Keratinocyte (primary cell): ENCODE measurements around the gene ZNF428. TPM values are rescaled to one million over a fixed set of nuclear protein-coding genes. Genes with fewer than 3 reads are reported as not detected.
A peak's percentile ranks its signal among the peaks of the same experiment; 100 is the strongest.

Experiments
- DNase-seq: peaks from one replicate; pipeline ENCODE4 v3.0.0-alpha.2; 2011; ENCODE audit warnings: low read depth, missing footprints, low spot score
- FAIRE-seq: peaks from 2 replicates; lab custom pipeline; 2011; peaks lifted over from hg19 to GRCh38; lab: Jason Lieb, UNC
- H2AFZ ChIP-seq: 2 replicates; pipeline ENCODE4 v1.6.0; 2012; ENCODE audit warnings: low read length, control low read depth, inconsistent platforms; ENCODE audit not compliant: control insufficient read depth
- H3K27ac ChIP-seq: 2 replicates; pipeline ENCODE4 v1.5.1; 2011; ENCODE audit warnings: low read length; ENCODE audit not compliant: control insufficient read depth, insufficient read depth
- H3K27me3 ChIP-seq: 3 replicates; pipeline ENCODE4 v1.6.0; 2011; ENCODE audit warnings: low read length; ENCODE audit not compliant: control insufficient read depth, insufficient read depth; ENCODE audit errors: extremely low read depth
- H3K36me3 ChIP-seq, 2 experiments: 2 replicates in 1 of 2; 3 replicates in 1 of 2; pipeline ENCODE4 v1.5.1; 2011; ENCODE audit warnings: low read length in 2 of 2, mild to moderate bottlenecking in 1 of 2; ENCODE audit not compliant: control insufficient read depth in 2 of 2, insufficient read depth in 2 of 2; ENCODE audit errors: extremely low read depth in 1 of 2
- H3K4me1 ChIP-seq: 3 replicates; pipeline ENCODE4 v1.5.1; 2011; ENCODE audit warnings: low read length; ENCODE audit not compliant: control insufficient read depth, insufficient read depth; ENCODE audit errors: extremely low read depth
- H3K4me2 ChIP-seq: 3 replicates; pipeline ENCODE4 v1.6.0; 2011; ENCODE audit warnings: low read depth, low read length; ENCODE audit not compliant: control insufficient read depth, insufficient read depth; ENCODE audit errors: extremely low read depth
- H3K4me3 ChIP-seq, 3 experiments: fragments of 200-600 bp in 1 of 3; sonication (generic) in 1 of 3; 2 replicates in 2 of 3; 3 replicates in 1 of 3; pipeline ENCODE4 v1.5.1; 2011 to 2016; ENCODE audit warnings: low read length in 3 of 3, mild to moderate bottlenecking in 3 of 3, control low read depth in 2 of 3, inconsistent platforms in 1 of 3, low read depth in 1 of 3, mixed read lengths in 1 of 3, mixed run types in 1 of 3, moderate library complexity in 1 of 3; ENCODE audit not compliant: control insufficient read depth in 2 of 3, insufficient read depth in 2 of 3; ENCODE audit errors: extremely low read depth in 1 of 3
- H3K79me2 ChIP-seq: 2 replicates; pipeline ENCODE4 v1.6.0; 2012; ENCODE audit warnings: low read length; ENCODE audit not compliant: control insufficient read depth, insufficient read depth
- H3K9ac ChIP-seq: 3 replicates; pipeline ENCODE4 v1.6.0; 2011; ENCODE audit warnings: low read length; ENCODE audit not compliant: control insufficient read depth, insufficient read depth; ENCODE audit errors: extremely low read depth
- H3K9me1 ChIP-seq: 3 replicates; pipeline ENCODE4 v1.6.0; 2011; ENCODE audit warnings: low read length; ENCODE audit not compliant: control insufficient read depth, insufficient read depth; ENCODE audit errors: extremely low read depth
- H3K9me3 ChIP-seq: 2 replicates; pipeline ENCODE4 v1.5.1; 2012; ENCODE audit warnings: low read depth, low read length; ENCODE audit not compliant: control insufficient read depth
- H4K20me1 ChIP-seq: 3 replicates; pipeline ENCODE4 v1.6.0; 2011; ENCODE audit warnings: low read length; ENCODE audit not compliant: control insufficient read depth, insufficient read depth; ENCODE audit errors: extremely low read depth
- CTCF ChIP-seq, 3 experiments: IDR thresholded peaks in 1 of 3; conservative IDR thresholded peaks in 1 of 3; optimal IDR thresholded peaks in 1 of 3; 2 replicates in 2 of 3; 3 replicates in 1 of 3; pipeline versions ENCODE3 to v1.5.1; 2011; ENCODE audit warnings: low read length in 3 of 3, mild to moderate bottlenecking in 3 of 3, moderate library complexity in 2 of 3, control low read depth in 1 of 3, inconsistent platforms in 1 of 3; ENCODE audit not compliant: insufficient read depth in 2 of 3; ENCODE audit errors: extremely low read depth in 1 of 3
- EZH2 ChIP-seq: IDR thresholded peaks from one replicate; pipeline ENCODE4 v1.6.1; 2012; ENCODE audit warnings: inconsistent platforms, mild to moderate bottlenecking, low read length, moderate library complexity
- dilution Hi-C: fragments of 300-500 bp; cut with MboI; formaldehyde crosslinking; loops from one replicate; pipeline ENCODE4 v1.7.0; 2020; ENCODE audit warnings: low sequenced_read_pairs; ENCODE audit not compliant: extremely low pct_ligation_motif_present
- polyA minus RNA-seq, 3 experiments: library from RNA; depleted of rRNA, polyadenylated mRNA; stranded (reverse); fragments of >200 nt; gene quantifications; 1 replicate in 1 of 3; 2 replicates in 1 of 3; 3 replicates in 1 of 3; pipeline ENCODE4 v1.2.3, GENCODE V29; 2011
- polyA plus RNA-seq, 5 experiments: library from polyadenylated mRNA; depleted of rRNA in 3 of 5; stranded (reverse) in 3 of 5; stranded (forward) in 1 of 5; unstranded in 1 of 5; fragments of >200 nt; gene quantifications; 1 replicate in 1 of 5; 2 replicates in 3 of 5; 3 replicates in 1 of 5; pipeline versions ENCODE4 v1.2.1 to v1.2.3, GENCODE V29; 2011 to 2012; ENCODE audit warnings: missing spikeins in 2 of 5, low read depth in 1 of 5, low replicate concordance in 1 of 5

ZNF428 gene
- 13.9 to 15.8 TPM (median 15.0 TPM) in 3 replicates for polyA plus RNA-seq
- 1.5 TPM for polyA plus RNA-seq (2011; ENCODE audit: low read depth)
- 8.3 and 21.5 TPM in 2 replicates for polyA plus RNA-seq (2011; cell fraction: cytosol; rRNA removed)
- polyA plus RNA-seq (2011; cell fraction: nucleus; rRNA removed), result 10.7 and 14.3 TPM in 2 replicates
- 6.5 and 26.5 TPM in 2 replicates for polyA plus RNA-seq (2012; ENCODE audit: low replicate concordance)
- 1.2 to 7.4 TPM (median 4.7 TPM) in 3 replicates for polyA minus RNA-seq
- 9.4 TPM for polyA minus RNA-seq (2011; cell fraction: cytosol; rRNA and poly(A)+ RNA removed)
- 2.1 and 6.4 TPM in 2 replicates for polyA minus RNA-seq (2011; cell fraction: nucleus; rRNA and poly(A)+ RNA removed)

- Histone ChIP-seq H3K36me3 (peaks cover 0 to 2% of the 10 kb centered on the region in 2 experiments), H3K4me2 (peak within 1 kb of the TSS; percentile 86), H3K9ac (peak within 1 kb of the TSS; percentile 67), H4K20me1 (no peaks in the 10 kb centered on the region), H3K27ac (peak within 1 kb of the TSS; percentile 63), H2AFZ (peak within 1 kb of the TSS; percentile 67), H3K4me1 (peaks cover 16% of the 10 kb centered on the region), H3K79me2 (peaks cover 15% of the 10 kb centered on the region), H3K4me3 (peak within 1 kb of the TSS; percentile 54 to 69 (median 54)), H3K9me3 (no peaks in the 10 kb centered on the region), H3K27me3 (no peaks in the 10 kb centered on the region), H3K9me1 (no peaks in the 10 kb centered on the region)
- dilution Hi-C loops, result no loop called here
- TF ChIP-seq EZH2 (no peak), CTCF (optimal IDR thresholded peaks at IDR 0.05 in 1 of 3, IDR thresholded peaks at IDR 0.05 in 1 of 3, conservative IDR thresholded peaks at IDR 0.05 in 1 of 3; ENCODE audit: extremely low read depth in 1 of 3, insufficient read depth in 2 of 3, low read length in 3 of 3) (peak in 1 of 3 experiments; percentile 3)
- DNase-seq, result peak; percentile 56
- peak; percentile 84 for FAIRE-seq
These were observed at the start of gene ZNF428 for GRCh38 chr19:43619262-43620060. Gene ZNF428, minus strand, starts transcription at chr19:43619629. Its CDS starts 5,325 bp downstream, at chr19:43614304.

- DNase-seq (peak; percentile 100), FAIRE-seq (peak; percentile 82)
- Histone ChIP-seq H3K4me3 (peak overlapping the region; percentile 79 to 97 (median 90)), H2AFZ (peak overlapping the region; percentile 40), H3K4me1 (peaks cover 18% of the 10 kb centered on the region), H3K36me3 (peaks cover 21 to 31% of the 10 kb centered on the region in 2 experiments), H3K9me1 (peaks cover 2% of the 10 kb centered on the region), H3K27me3 (no peaks in the 10 kb centered on the region), H3K27ac (peak overlapping the region; percentile 91), H3K4me2 (peak overlapping the region; percentile 98), H3K9ac (peak overlapping the region; percentile 95), H3K9me3 (no peaks in the 10 kb centered on the region), H3K79me2 (peaks cover 29% of the 10 kb centered on the region), H4K20me1 (peaks cover 8% of the 10 kb centered on the region)
- no peak for TF ChIP-seq EZH2
- no peak for TF ChIP-seq CTCF (optimal IDR thresholded peaks at IDR 0.05 in 1 of 3, IDR thresholded peaks at IDR 0.05 in 1 of 3, conservative IDR thresholded peaks at IDR 0.05 in 1 of 3; ENCODE audit: extremely low read depth in 1 of 3, insufficient read depth in 2 of 3, low read length in 3 of 3)
- dilution Hi-C loops, result no loop called here
These were observed 49.1 kb upstream of the ZNF428 start for GRCh38 chr19:43668406-43669109.
